NB4 (cell line): Measurements from ENCODE around the gene CFAP210.

Source experiments
- CTCF ChIP-seq: IDR thresholded peaks from one replicate; pipeline ENCODE4 v1.5.1; 2012; ENCODE audit warnings: low read depth, low read length
- MYC ChIP-seq: IDR thresholded peaks from 2 replicates; pipeline ENCODE4 v1.6.1; 2011; ENCODE audit warnings: low read depth, low read length
- POLR2A ChIP-seq: IDR thresholded peaks from 2 replicates; pipeline ENCODE4 v1.6.1; 2011; ENCODE audit warnings: mild to moderate bottlenecking; ENCODE audit not compliant: insufficient read length; ENCODE audit errors: extremely low read depth

- TF ChIP-seq CTCF (no peak), POLR2A (no peak), MYC (no peak)
Observed at GRCh38 chr2:169702996-169703395, 8.8 kb upstream of the CFAP210 start.
